Calu3 (cell line): ENCODE data around the gene TTC17. TPM values are rescaled to one million over a fixed set of nuclear protein-coding genes. Genes with fewer than 3 reads are reported as not detected.

Experiments used
- BruUV-seq: library from RNA; stranded (reverse); fragments of 400-500 nt; replicated peaks from 2 replicates; lab custom pipeline; 2021; lab: Mats Ljungman, UMichigan
- CTCF ChIA-PET: fragments of 300-600 bp; sonication (Branson Sonifier 250); formaldehyde crosslinking; loops from one replicate; lab custom pipeline; 2022; ENCODE audit warnings: antibody characterized with exemption; lab: Charles Lee
- DNase-seq: peaks from one replicate; pipeline ENCODE4 v3.0.0; 2022
- H3K27ac Mint-ChIP-seq: one replicate; pipeline ENCODE4 v1.8.0; 2022; ENCODE audit warnings: mixed read lengths; ENCODE audit not compliant: unreplicated experiment
- H3K27me3 Mint-ChIP-seq: one replicate; pipeline ENCODE4 v1.8.0; 2022; ENCODE audit warnings: mixed read lengths; ENCODE audit not compliant: unreplicated experiment
- H3K36me3 Mint-ChIP-seq: one replicate; pipeline ENCODE4 v1.8.0; 2022; ENCODE audit warnings: mild to moderate bottlenecking, moderate library complexity, mixed read lengths; ENCODE audit not compliant: insufficient read depth, unreplicated experiment
- H3K4me1 Mint-ChIP-seq: one replicate; pipeline ENCODE4 v1.8.0; 2022; ENCODE audit warnings: mild to moderate bottlenecking, low read depth, mixed read lengths; ENCODE audit not compliant: unreplicated experiment
- H3K4me3 Mint-ChIP-seq: one replicate; pipeline ENCODE4 v1.8.0; 2022; ENCODE audit warnings: mild to moderate bottlenecking, low read depth, moderate library complexity, mixed read lengths; ENCODE audit not compliant: unreplicated experiment
- H3K9me3 Mint-ChIP-seq: one replicate; pipeline ENCODE4 v1.8.0; 2022; ENCODE audit warnings: low read depth, mixed read lengths; ENCODE audit not compliant: unreplicated experiment
- intact Hi-C: fragments of 100-400 bp; cut with micrococcal nuclease; formaldehyde crosslinking; loops from one replicate; pipeline ENCODE4 v1.10.0; 2022; ENCODE audit not compliant: unreplicated experiment
- total RNA-seq: library from RNA; stranded (reverse); gene quantifications from 2 replicates; pipeline ENCODE4 v1.2.3, GENCODE V29; 2022
- TF ChIP-seq, protein P1 (sequence below): fragments of 200-600 bp; IDR thresholded peaks from one replicate; pipeline ENCODE4 v1.8.0; 2022; ENCODE audit warnings: antibody characterized with exemption; ENCODE audit not compliant: unreplicated experiment

TTC17 gene
- total RNA-seq, 1 experiment from 2014 or later = 77.7 TPM

GRCh38 chr11:43382614-43383013 lies 23.9 kb downstream of the TTC17 start:
- BruUV-seq = no TSS peak
- DNase-seq = no peak
- Mint-ChIP-seq H3K27ac (no peak overlapping the region), H3K9me3 (no peaks in the 10 kb centered on the region), H3K36me3 (no peaks in the 10 kb centered on the region), H3K4me3 (no peak overlapping the region), H3K27me3 (no peaks in the 10 kb centered on the region), H3K4me1 (no peaks in the 10 kb centered on the region)
- intact Hi-C loops = no loop called here
- CTCF ChIA-PET = no interaction called here
- TF ChIP-seq, protein P1, sequence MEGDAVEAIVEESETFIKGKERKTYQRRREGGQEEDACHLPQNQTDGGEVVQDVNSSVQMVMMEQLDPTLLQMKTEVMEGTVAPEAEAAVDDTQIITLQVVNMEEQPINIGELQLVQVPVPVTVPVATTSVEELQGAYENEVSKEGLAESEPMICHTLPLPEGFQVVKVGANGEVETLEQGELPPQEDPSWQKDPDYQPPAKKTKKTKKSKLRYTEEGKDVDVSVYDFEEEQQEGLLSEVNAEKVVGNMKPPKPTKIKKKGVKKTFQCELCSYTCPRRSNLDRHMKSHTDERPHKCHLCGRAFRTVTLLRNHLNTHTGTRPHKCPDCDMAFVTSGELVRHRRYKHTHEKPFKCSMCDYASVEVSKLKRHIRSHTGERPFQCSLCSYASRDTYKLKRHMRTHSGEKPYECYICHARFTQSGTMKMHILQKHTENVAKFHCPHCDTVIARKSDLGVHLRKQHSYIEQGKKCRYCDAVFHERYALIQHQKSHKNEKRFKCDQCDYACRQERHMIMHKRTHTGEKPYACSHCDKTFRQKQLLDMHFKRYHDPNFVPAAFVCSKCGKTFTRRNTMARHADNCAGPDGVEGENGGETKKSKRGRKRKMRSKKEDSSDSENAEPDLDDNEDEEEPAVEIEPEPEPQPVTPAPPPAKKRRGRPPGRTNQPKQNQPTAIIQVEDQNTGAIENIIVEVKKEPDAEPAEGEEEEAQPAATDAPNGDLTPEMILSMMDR = no peak

- Mint-ChIP-seq H3K36me3 (peaks cover 8% of the 10 kb centered on the region), H3K9me3 (no peaks in the 10 kb centered on the region), H3K27me3 (no peaks in the 10 kb centered on the region), H3K4me3 (no peak overlapping the region), H3K4me1 (no peaks in the 10 kb centered on the region), H3K27ac (no peak overlapping the region)
- intact Hi-C loops = no loop called here
- CTCF ChIA-PET = no interaction called here
- no TSS peak for BruUV-seq
- no peak for DNase-seq
- TF ChIP-seq, protein P1 = no peak
Observed at GRCh38 chr11:43384393-43384792, 25.7 kb downstream of the TTC17 start.

- H3K27ac Mint-ChIP-seq = no peak overlapping the region
- CTCF ChIA-PET = interaction anchor here (0.6 kb wide), 1 partner anchor 22 kb away, joined by 4 read pairs; no protein-coding TSS in a partner anchor
- H3K27me3 Mint-ChIP-seq = no peaks in the 10 kb centered on the region
- no TSS peak for BruUV-seq
- no peaks in the 10 kb centered on the region for H3K4me1 Mint-ChIP-seq
- peaks cover 23% of the 10 kb centered on the region for H3K36me3 Mint-ChIP-seq
- TF ChIP-seq, protein P1 = no peak
- no peak for DNase-seq
- intact Hi-C loops = no loop called here
- no peaks in the 10 kb centered on the region for H3K9me3 Mint-ChIP-seq
- no peak overlapping the region for H3K4me3 Mint-ChIP-seq
Observed at GRCh38 chr11:43392713-43393112, 34.0 kb downstream of the TTC17 start.

GRCh38 chr11:43393765-43394355 lies 35.1 kb downstream of the TTC17 start:
- no TSS peak for BruUV-seq
- Mint-ChIP-seq H3K9me3 (no peaks in the 10 kb centered on the region), H3K4me1 (no peaks in the 10 kb centered on the region), H3K27ac (no peak overlapping the region), H3K4me3 (no peak overlapping the region), H3K36me3 (peaks cover 32% of the 10 kb centered on the region), H3K27me3 (no peaks in the 10 kb centered on the region)
- DNase-seq = no peak
- TF ChIP-seq, protein P1 = no peak
- CTCF ChIA-PET = no interaction called here
- intact Hi-C loops = no loop called here
